Colon (tissue), 2 donors: Measurements from ENCODE around the gene CEACAM19.
"Not testable (repeated sequence)": the region's sequence is repeated elsewhere in the genome, so short reads cannot be mapped to it uniquely, and the experiment has no call there.

ENCODE experiments used
- FAIRE-seq: peaks from 2 replicates; lab custom pipeline; 2012; peaks lifted over from hg19 to GRCh38; lab: Jason Lieb, UNC
- donor health status: control.
- donor health status: control.

The CEACAM19 gene

DNA sequence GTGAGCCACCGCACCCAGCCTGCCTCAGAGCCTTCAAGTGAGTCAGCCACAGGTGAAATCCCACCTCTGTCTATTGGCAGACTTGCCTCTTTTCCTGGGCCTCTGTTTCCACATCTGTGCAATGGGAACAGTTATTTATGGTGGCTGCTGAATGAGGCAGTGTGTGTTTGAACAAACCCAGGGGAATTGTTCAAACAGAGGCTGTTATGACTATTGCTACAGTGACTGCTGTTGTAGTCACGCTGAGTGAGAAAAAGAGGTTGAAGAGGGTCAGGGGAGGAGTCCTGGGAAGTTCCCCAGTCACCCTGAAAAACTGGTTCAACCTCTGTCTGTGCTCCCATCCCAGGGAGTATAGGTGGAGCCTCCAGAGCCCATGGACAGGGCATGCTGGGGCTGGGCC is at the start of gene CEACAM19:
CEACAM19 (plus strand) TSS at position 83 of the 400 bp plus-strand sequence. CDS start 450 bp downstream, outside the sequence.
- FAIRE-seq, result no peak

- FAIRE-seq, result no peak
Observed at GRCh38 chr19:44623080-44623479, 48.2 kb upstream of the CEACAM19 start.

GRCh38 chr19:44623626-44624025 is 47.7 kb upstream of the CEACAM19 start:
- no peak for FAIRE-seq

- no peak for FAIRE-seq
Observed at GRCh38 chr19:44624840-44625354, 46.4 kb upstream of the CEACAM19 start.

GRCh38 chr19:44625637-44626036 is 45.6 kb upstream of the CEACAM19 start:
- not testable (repeated sequence) for FAIRE-seq

- no peak for FAIRE-seq
Observed at GRCh38 chr19:44626048-44626624, 45.1 kb upstream of the CEACAM19 start.

DNA sequence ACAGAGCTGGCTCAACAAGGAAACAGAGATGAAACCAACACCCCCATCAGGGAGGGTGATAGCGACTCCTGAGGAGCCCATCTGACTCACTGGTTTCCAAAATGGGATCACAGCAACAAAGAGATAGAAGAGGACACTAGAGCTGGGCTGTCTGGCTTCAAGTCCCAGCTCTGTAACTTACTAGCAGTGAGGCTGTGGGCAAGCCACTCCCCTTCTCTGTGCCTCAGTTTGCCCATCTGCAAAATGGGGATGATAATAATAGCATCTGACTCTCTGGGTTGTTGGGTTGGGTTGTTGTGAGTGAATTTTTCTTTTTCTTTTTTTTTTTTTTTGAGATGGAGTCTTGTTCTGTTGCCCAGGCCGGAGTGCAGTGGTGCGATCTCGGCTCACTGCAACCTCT is 43.7 kb upstream of the CEACAM19 start:
- no peak for FAIRE-seq

GRCh38 chr19:44628793-44629192 is 42.5 kb upstream of the CEACAM19 start:
- FAIRE-seq, result no peak

GRCh38 chr19:44631611-44632010 is 39.7 kb upstream of the CEACAM19 start:
- FAIRE-seq, result not testable (repeated sequence)

- FAIRE-seq, result not testable (repeated sequence)
Observed at GRCh38 chr19:44634058-44634457, 37.2 kb upstream of the CEACAM19 start.

GRCh38 chr19:44634785-44635184 is 36.5 kb upstream of the CEACAM19 start:
- FAIRE-seq, result no peak

DNA sequence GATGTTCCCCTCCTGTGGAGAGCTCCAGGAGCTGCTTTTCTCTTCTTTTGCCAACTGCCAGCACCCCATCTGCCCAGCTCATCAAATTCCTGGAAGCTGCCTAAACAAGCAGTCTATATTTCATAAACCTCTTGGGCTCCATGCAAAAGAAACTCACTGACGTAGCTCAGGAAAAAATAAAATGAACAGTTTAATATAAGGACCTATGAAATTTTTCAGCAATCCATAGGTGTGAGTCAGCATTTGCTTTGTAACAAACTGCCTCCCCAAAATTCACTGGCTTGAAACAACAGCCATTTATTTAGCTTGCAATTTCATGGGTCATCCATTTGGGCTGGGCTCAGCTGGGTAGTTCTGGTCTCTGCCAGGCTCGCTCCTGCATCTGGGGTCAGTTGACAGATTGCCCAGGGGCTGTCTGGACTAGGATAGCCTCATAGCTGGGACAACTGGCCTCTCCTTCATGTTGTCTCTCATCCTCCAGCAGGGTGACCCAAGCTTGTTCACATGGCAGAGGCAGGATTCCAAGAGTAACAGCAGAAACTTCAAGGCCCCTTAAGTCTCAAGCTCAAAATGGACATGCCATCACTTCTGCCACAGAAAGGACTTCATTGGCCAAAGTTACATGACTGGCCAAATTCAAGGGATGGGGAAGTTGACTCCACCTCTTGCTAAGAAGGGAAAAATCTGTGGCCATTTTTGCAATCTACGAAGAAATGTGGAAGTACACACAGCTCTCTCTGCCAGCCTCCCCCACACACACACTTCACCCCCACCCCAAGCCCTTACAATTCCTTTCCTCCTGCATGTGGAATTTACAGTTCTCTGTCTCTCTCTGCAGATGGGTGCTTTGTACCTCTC is 35.5 kb upstream of the CEACAM19 start:
- FAIRE-seq, result no peak

- FAIRE-seq, result no peak
Observed at GRCh38 chr19:44636439-44637389, 34.6 kb upstream of the CEACAM19 start.

- no peak for FAIRE-seq
Observed at GRCh38 chr19:44637390-44637764, 33.9 kb upstream of the CEACAM19 start.

DNA sequence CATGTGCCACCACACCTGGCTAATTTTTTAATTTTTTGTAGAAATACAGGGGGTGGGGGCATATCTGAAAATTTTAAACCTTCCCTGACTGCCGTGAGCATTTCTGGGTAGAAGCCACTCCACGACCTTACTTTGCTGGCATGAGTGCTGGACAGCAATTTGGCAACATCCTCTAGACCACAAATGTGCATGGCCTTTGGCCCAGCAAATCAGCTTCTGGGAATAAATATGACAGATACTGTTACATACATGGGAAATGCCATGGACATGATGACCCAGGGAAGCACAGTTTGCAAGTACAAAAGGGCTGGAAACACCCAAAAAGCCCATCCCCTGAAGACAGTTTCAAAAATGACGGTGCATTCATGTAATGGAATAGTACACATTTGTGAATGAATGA is 30.8 kb upstream of the CEACAM19 start:
- no peak for FAIRE-seq

DNA sequence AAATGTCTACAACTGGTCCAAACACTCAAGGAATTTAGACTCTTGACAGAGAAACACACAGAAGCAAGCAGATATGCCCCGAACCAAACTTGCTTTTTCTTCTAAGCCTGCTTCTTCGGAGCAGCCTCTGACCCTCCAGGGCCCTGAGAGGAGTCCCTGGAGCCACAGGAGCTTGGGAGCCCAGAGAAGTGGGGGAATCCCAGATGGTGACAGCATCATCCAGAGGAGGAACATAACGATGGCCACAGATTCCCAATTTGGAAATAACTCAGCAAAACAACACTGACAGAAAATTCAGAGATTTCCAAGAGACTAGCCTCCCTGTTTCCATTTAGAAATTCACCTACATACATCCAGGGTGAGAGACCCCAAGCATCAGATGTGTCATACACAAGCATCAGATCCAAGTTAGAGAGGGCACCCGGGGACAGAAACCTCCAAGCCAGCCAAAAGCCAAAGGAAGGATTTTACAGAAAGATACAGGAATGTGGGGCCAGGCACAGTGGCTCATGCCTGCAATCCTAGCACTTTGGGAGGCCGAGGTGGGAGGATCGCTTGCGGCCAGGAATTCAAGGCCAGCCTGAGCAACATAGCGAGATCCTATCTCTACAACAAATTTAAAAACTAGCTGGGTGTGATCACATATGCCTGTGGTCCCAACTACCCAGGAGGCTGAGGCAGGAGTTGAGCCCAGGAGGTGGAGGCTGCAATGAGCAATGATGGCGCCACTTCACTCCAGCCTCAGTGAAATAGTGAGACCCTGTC is 29.6 kb upstream of the CEACAM19 start:
- no peak for FAIRE-seq

DNA sequence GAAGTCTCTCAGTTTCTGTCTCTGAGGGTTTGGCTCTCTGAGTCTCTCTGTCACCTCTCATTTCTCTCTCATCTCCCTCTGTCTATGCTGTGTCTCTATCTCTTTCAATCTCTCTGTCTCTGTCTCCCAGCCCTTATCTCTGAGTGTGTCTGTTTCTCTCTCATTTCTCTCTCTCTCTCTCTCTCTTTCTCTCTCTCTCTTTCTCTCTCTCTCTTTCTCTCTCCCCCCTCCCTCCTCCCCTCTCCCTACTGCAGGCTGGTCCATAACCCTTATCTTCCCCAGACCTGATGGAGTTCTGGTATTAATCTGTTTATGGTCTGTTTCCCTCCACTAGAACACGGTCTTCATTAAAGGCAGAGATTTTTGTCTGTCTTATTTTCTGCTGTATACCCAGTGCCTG is 28.9 kb upstream of the CEACAM19 start:
- FAIRE-seq, result no peak

DNA sequence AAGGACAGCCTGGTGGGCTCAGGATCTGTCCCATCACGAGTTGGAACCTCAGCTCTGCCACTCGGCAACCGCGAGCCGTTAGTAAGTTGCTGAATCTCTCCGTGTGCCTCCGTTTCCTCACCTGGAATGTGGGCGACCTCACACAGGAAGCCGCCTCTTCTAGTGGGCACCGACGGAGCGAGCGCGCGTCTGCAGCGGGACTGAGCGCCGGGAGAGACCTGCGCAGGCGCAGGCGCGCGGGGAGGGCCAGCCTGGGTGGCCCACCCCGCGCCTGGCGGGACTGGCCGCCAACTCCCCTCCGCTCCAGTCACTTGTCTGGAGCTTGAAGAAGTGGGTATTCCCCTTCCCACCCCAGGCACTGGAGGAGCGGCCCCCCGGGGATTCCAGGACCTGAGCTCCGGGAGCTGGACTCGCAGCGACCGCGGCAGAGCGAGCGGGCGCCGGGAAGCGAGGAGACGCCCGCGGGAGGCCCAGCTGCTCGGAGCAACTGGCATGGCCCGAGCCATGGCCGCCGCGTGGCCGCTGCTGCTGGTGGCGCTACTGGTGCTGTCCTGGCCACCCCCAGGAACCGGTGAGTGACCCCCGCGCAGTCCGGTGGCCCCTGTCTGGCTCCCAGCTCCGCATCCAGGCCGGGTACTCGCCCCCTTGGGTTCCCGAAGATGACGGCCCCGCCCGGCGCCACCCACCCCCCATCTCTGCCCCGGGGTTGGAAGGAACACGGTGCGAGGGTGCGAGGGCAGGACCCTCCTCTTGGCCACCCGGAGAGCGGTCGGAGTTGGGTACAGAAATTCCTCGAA is 27.5 kb upstream of the CEACAM19 start, which contains the start of gene PVR:
PVR (plus strand) TSS at position 306 of the 797 bp plus-strand sequence; CDS start at position 493, 187 bp downstream.
- FAIRE-seq, result no peak

DNA sequence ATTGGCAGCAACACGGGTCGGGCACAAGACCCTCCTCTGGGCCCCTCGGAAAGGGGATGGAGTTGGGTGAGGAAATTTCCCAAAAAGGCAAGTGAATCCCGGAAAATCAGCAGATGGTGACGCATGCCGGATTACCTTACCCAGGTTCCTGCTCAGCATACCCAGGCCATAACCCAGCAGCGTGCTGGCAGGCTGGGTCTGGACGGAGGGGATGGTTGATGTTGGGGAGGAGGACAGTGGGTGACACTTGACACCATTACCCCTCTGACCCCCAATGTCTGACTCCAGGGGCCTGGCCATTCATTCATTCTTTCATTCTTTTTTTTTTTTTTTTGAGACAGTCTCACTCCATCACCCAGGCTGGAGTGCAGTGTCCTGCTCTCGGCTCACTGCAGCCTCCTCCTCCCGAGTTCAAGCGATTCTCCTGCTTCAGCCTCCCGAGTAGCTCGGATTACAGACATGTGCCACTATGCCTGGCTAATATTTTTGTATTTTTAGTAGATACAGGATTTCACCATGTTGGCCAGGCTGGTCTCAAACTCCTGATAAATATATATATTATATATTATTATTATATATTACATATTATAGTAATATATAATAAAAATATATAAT is 26.8 kb upstream of the CEACAM19 start:
- FAIRE-seq, result no peak

- no peak for FAIRE-seq
Observed at GRCh38 chr19:44645407-44646048, 25.8 kb upstream of the CEACAM19 start.
